A673 (cell line): Measurements from ENCODE around the gene IQGAP2. TPM values are rescaled to one million over a fixed set of nuclear protein-coding genes. Genes with fewer than 3 reads are reported as not detected.

Source experiments
- BruUV-seq: library from RNA; stranded (reverse); fragments of 400-500 nt; replicated peaks from 2 replicates; lab custom pipeline; 2021; lab: Mats Ljungman, UMichigan
- CTCF ChIA-PET: fragments of 300-600 bp; sonication (Branson Sonifier 250); formaldehyde crosslinking; loops from one replicate; lab custom pipeline; 2022; ENCODE audit warnings: antibody characterized with exemption; lab: Charles Lee
- POLR2A ChIA-PET: fragments of 300-600 bp; sonication (Branson Sonifier 250); formaldehyde crosslinking; loops from one replicate; lab custom pipeline; 2022; ENCODE audit warnings: antibody characterized with exemption; ENCODE audit not compliant: low non-redundant PET; lab: Charles Lee
- DNase-seq: peaks from one replicate; pipeline ENCODE4 v3.0.0-alpha.2; 2015; ENCODE audit warnings: low spot score
- H3K27ac ChIP-seq: fragments of 200-600 bp; sonication (generic); 2 replicates; pipeline ENCODE4 v1.5.1; 2016; ENCODE audit warnings: mixed run types, low read depth, mild to moderate bottlenecking, mixed read lengths, antibody characterized with exemption, low read length; ENCODE audit not compliant: poor library complexity, severe bottlenecking
- H3K27me3 ChIP-seq: fragments of 200-600 bp; sonication (generic); replicated peaks from 2 replicates; pipeline ENCODE4 v1.6.1; 2017; ENCODE audit warnings: mixed run types, low read depth, mild to moderate bottlenecking, mixed read lengths, antibody characterized with exemption, low read length; ENCODE audit not compliant: insufficient read depth, poor library complexity
- H3K36me3 ChIP-seq: fragments of 200-600 bp; sonication (generic); 2 replicates; pipeline ENCODE4 v1.6.1; 2016; ENCODE audit warnings: mixed run types, mild to moderate bottlenecking, mixed read lengths, antibody characterized with exemption, low read length; ENCODE audit not compliant: insufficient read depth, poor library complexity, severe bottlenecking
- H3K4me1 ChIP-seq: fragments of 200-600 bp; sonication (generic); 2 replicates; pipeline ENCODE4 v1.6.1; 2017; ENCODE audit warnings: mixed run types, mild to moderate bottlenecking, mixed read lengths, antibody characterized with exemption, low read length; ENCODE audit not compliant: insufficient read depth, poor library complexity, severe bottlenecking
- H3K4me3 ChIP-seq: fragments of 200-600 bp; sonication (generic); 2 replicates; pipeline ENCODE4 v1.5.1; 2016; ENCODE audit warnings: low read depth, mixed run types, mild to moderate bottlenecking, mixed read lengths, low read length; ENCODE audit not compliant: poor library complexity, severe bottlenecking
- H3K9me3 ChIP-seq: fragments of 200-600 bp; sonication (generic); 2 replicates; pipeline ENCODE4 v1.6.1; 2016; ENCODE audit warnings: mixed run types, low read depth, mild to moderate bottlenecking, mixed read lengths, antibody characterized with exemption, low read length; ENCODE audit not compliant: poor library complexity, severe bottlenecking
- EZH2 ChIP-seq: fragments of 200-600 bp; sonication (generic); IDR thresholded peaks from 2 replicates; pipeline ENCODE4 v1.6.1; 2017; ENCODE audit warnings: borderline replicate concordance, low read depth, mild to moderate bottlenecking, mixed read lengths, antibody characterized with exemption, low read length; ENCODE audit not compliant: poor library complexity, severe bottlenecking
- intact Hi-C: fragments of 100-400 bp; cut with micrococcal nuclease; formaldehyde crosslinking; loops from one replicate; pipeline ENCODE4 v1.10.0; 2022; ENCODE audit not compliant: unreplicated experiment
- total RNA-seq: library from RNA; stranded (reverse); gene quantifications from 2 replicates; pipeline ENCODE4 v1.2.3, GENCODE V29; 2021
- TF ChIP-seq, protein P1 (sequence below): fragments of 300-800, 200-600 bp; sonication (generic); conservative IDR thresholded peaks from 2 replicates; pipeline ENCODE4 v1.5.1; 2017; ENCODE audit warnings: low read depth, mild to moderate bottlenecking, antibody characterized with exemption, low read length, moderate library complexity, mixed read lengths

The IQGAP2 gene
- total RNA-seq, 1 experiment from 2014 or later, result 26.8 TPM

DNA sequence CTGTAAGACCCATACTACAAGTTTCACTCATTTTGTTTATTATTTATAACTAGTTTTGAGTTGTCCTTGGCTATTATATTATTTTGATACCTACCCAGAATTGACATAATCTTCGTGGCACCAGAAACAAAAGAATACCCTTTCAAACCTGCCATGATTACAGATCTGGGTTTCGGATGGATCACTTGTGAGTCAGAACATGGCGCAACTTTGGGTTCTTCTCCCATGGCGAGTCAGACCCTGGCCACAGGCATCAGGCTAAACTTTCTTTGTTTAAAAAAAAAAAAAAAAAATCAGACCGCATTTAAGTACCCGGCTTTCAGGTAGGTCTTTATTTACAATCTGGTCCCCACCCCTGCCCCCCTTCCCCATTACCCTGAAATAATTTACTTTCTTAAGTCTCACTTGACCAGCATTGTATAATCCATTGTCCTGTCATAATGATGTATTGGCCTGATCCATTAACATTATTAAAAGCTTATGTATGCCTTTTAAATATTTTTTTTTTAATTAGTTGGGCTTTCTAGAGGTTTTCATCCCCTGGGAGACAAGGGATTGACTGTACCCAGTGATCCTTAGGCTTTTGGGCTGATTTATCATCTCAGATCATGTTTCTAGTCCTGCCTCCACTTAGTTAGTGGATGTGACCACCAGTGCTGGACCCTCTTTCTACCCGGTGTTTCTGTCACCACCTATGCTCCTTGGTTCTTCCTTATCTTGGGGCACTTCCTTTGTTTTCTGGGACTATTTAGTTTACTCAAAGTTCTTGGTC is 176.3 kb downstream of the IQGAP2 start:
- no TSS peak for BruUV-seq
- no peaks in the 10 kb centered on the region for H3K9me3 ChIP-seq
- ChIA-PET CTCF (no interaction called here), POLR2A (no interaction called here)
- TF ChIP-seq EZH2, result no peak
- TF ChIP-seq, protein P1, sequence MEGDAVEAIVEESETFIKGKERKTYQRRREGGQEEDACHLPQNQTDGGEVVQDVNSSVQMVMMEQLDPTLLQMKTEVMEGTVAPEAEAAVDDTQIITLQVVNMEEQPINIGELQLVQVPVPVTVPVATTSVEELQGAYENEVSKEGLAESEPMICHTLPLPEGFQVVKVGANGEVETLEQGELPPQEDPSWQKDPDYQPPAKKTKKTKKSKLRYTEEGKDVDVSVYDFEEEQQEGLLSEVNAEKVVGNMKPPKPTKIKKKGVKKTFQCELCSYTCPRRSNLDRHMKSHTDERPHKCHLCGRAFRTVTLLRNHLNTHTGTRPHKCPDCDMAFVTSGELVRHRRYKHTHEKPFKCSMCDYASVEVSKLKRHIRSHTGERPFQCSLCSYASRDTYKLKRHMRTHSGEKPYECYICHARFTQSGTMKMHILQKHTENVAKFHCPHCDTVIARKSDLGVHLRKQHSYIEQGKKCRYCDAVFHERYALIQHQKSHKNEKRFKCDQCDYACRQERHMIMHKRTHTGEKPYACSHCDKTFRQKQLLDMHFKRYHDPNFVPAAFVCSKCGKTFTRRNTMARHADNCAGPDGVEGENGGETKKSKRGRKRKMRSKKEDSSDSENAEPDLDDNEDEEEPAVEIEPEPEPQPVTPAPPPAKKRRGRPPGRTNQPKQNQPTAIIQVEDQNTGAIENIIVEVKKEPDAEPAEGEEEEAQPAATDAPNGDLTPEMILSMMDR, result no peak
- no peaks in the 10 kb centered on the region for H3K36me3 ChIP-seq
- H3K27ac ChIP-seq, result no peak overlapping the region
- DNase-seq, result no peak
- H3K27me3 ChIP-seq, result no peaks in the 10 kb centered on the region
- intact Hi-C loops, result no loop called here
- H3K4me3 ChIP-seq, result no peak overlapping the region
- peaks cover 5% of the 10 kb centered on the region for H3K4me1 ChIP-seq

GRCh38 chr5:76580981-76581380 is 177.9 kb downstream of the IQGAP2 start:
- POLR2A ChIA-PET, result interaction anchor here (0.6 kb wide), 1 partner anchor 8 kb away, joined by 3 read pairs; no protein-coding TSS in a partner anchor
- Histone ChIP-seq H3K4me1 (peaks cover 5% of the 10 kb centered on the region), H3K27me3 (no peaks in the 10 kb centered on the region), H3K27ac (no peak overlapping the region), H3K4me3 (no peak overlapping the region), H3K9me3 (no peaks in the 10 kb centered on the region), H3K36me3 (no peaks in the 10 kb centered on the region)
- no TSS peak for BruUV-seq
- no peak for DNase-seq
- TF ChIP-seq EZH2, result no peak
- TF ChIP-seq, protein P1, result no peak
- intact Hi-C loops, result no loop called here
- CTCF ChIA-PET, result no interaction called here

DNA sequence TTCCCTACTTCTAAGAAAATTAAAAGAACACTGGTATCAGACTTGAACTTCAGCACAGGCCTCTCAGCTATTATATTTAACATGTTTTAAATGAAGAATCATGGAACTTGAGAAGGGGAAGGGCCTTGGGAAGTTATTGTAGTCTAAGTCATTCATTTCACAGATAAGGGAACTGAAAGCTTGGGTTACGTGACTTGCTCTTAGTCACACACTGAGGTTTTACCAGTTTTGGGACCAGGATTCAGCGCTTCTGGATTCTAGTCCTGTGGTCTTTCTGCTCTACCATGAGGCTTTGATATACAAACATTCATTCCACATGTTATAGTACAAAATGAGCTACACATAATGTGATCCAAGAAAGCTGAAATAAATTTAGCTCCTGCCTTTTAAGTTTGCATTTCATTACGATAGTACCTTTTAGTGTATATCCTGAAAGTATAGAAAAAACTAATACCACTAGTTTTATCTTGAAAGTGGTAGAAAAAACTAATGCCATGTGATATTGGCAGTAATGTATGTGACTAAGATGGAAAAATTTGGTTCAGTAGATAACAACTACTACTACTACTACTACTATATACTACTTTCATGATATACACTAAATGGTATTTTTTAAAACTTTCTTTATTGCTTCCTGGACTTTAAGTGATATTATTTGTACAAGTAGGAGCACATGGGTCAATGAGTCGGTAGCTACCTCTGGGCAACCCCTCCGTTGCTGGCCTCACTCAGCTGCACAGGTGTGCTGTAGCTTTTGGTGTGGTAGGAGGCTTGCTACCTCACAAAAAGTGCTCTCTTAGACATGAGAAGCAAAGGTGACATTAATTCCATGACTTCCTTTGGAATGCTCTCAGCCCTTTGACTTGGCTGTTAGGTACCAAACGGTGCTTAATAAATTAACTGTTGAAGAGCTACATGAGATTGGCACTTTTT is 179.4 kb downstream of the IQGAP2 start:
- intact Hi-C loops, result no loop called here
- ChIA-PET POLR2A (interaction anchor here (0.6 kb wide), 1 partner anchor 33 kb away, joined by 3 read pairs; no protein-coding TSS in a partner anchor), CTCF (interaction anchor here (0.6 to 1.8 kb wide), 6 partner anchors 34 to 847 kb away, joined by 3 to 18 read pairs (median 4); partner anchors contain the start of gene IQGAP2)
- Histone ChIP-seq H3K4me3 (no peak overlapping the region), H3K27ac (no peak overlapping the region), H3K27me3 (no peaks in the 10 kb centered on the region), H3K36me3 (no peaks in the 10 kb centered on the region), H3K9me3 (no peaks in the 10 kb centered on the region), H3K4me1 (peaks cover 5% of the 10 kb centered on the region)
- no peak for TF ChIP-seq EZH2
- TF ChIP-seq, protein P1, result no peak
- no TSS peak for BruUV-seq
- DNase-seq, result no peak
